NCI-H748 treated with DMSO at 0.1 percent for 48 hours (cell line): ENCODE measurements around the gene KTI12.

Experiments used
- DNase-seq: peaks from one replicate; lab custom pipeline; 2025; lab: John Stamatoyannopoulos, UW

The KTI12 gene

GRCh38 chr1:51988254-51988653 lies 45.4 kb downstream of the KTI12 start:
- no peak for DNase-seq

GRCh38 chr1:51986718-51987117 lies 46.9 kb downstream of the KTI12 start:
- DNase-seq = no peak

GRCh38 chr1:51982161-51982560 lies 51.4 kb downstream of the KTI12 start:
- DNase-seq = no peak
